Prostate gland (tissue), 2 donors: Measurements from ENCODE around the gene VWA3A. TPM values are rescaled to one million over a fixed set of nuclear protein-coding genes. Genes with fewer than 3 reads are reported as not detected.
A peak's percentile ranks its signal among the peaks of the same experiment; 100 is the strongest.

Experiments
- DNase-seq: peaks from one replicate; pipeline ENCODE4 v3.0.0-alpha.2; 2019; ENCODE audit warnings: low spot score
- H3K27ac ChIP-seq, 2 donors: fragments of 200-600 bp; sonication (generic); 2 replicates each; pipeline ENCODE4 v1.5.1; 2017 to 2019
- H3K27me3 ChIP-seq: fragments of 200-600 bp; sonication (generic); replicated peaks from 2 replicates; pipeline ENCODE4 v1.5.1; 2019; ENCODE audit not compliant: insufficient read depth
- H3K36me3 ChIP-seq, 2 donors: fragments of 200-600 bp; sonication (generic); 1 replicate in 1 of 2; 2 replicates in 1 of 2; pipeline versions ENCODE4 v1.5.1 to v1.8.1; 2017 to 2019
- H3K4me1 ChIP-seq: fragments of 200-600 bp; sonication (generic); replicated peaks from 2 replicates; pipeline ENCODE4 v1.5.1; 2019
- H3K4me3 ChIP-seq, 2 donors: fragments of 200-600 bp; sonication (generic); 2 replicates each; pipeline ENCODE4 v1.5.1; 2017 to 2019
- H3K9me3 ChIP-seq: fragments of 200-600 bp; sonication (generic); 2 replicates; pipeline ENCODE4 v1.5.1; 2017
- POLR2A ChIP-seq: fragments of 450-650 bp; IDR thresholded peaks from one replicate; pipeline ENCODE4 v1.6.1; 2016; ENCODE audit warnings: antibody characterized with exemption, mild to moderate bottlenecking
- POLR2AphosphoS5 ChIP-seq: sonication (generic); formaldehyde crosslinking; IDR thresholded peaks from one replicate; pipeline ENCODE4 v1.6.1; 2017; ENCODE audit warnings: antibody characterized with exemption
- WGBS: methylation state at CpG from one replicate; pipeline ENCODE4 v1.1.5; 2018; 5-methylcytosine and 5-hydroxymethylcytosine counted together
- intact Hi-C: fragments of 100-400 bp; cut with DNase I; formaldehyde crosslinking; loops from one replicate; pipeline ENCODE4 v1.14.2; 2022
- total RNA-seq, 2 donors: library from RNA; depleted of rRNA; stranded (reverse); fragments of >200 nt; gene quantifications; one replicate each; pipeline ENCODE4 v1.1.0, GENCODE V29; 2016
- TF ChIP-seq, protein P1 (sequence below), 4 experiments: fragments of 200-600 bp in 2 of 4; fragments of 450-650 bp in 2 of 4; sonication (generic) in 2 of 4; IDR thresholded peaks; 1 replicate in 3 of 4; 2 replicates in 1 of 4; pipeline ENCODE4 v1.5.1; 2016 to 2019; ENCODE audit warnings: antibody characterized with exemption in 4 of 4, mild to moderate bottlenecking in 2 of 4, moderate library complexity in 2 of 4

VWA3A gene
- total RNA-seq, 2 donors from 2014 or later, result 0.41 to 2.5 TPM

DNA sequence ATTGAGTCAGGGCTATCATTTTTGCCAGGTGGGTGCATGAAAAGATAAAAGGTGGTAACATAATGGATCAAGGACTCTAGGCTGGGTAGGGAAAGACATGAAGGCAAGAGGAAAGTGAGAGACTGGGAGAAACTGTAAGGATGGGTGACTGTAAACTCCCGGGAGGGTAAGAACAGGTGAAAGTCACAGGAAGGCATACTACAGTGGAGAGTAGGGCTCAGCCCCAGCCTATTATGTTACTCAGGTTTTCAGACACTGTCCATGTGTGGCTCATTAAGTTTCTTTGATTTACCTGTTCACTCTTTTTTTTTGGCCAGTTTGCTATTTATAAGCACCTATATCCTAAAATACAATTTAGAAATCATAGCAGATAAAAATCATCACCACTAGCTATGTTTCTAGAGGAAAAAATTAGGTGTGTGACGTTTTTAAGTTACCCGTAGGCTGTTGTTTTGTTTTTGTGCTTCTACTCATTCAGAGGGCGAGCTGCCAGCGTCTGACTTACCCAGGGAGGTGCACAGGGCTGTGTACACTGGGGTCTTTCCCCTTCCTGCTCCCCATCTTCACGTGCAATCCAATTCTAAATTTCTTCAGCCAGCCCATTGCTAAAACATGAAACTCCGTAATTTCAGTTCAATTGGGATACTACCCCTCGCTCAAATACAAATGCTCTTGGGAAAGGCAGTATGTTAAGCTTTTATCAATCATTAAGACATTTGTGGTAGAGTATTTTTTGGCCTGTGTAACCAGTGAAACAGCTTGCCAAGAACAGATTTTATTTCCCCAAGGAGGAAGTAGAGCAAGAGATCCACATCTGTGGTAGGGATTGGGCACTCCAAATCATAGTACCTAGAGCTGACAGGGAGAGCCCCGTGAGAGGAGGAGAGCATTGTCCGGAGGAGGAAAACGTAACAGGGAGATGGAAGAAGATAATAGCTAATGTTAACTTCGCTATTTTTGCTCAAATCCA, 21.7 kb upstream of the VWA3A start:
- 21% methylated on average over 12 of the region's 12 CpGs for WGBS
- H3K4me1 ChIP-seq, result peaks cover 3% of the 10 kb centered on the region
- peak; percentile 47 for DNase-seq
- H3K36me3 ChIP-seq, result no peaks in the 10 kb centered on the region
- H3K9me3 ChIP-seq, result no peaks in the 10 kb centered on the region
- intact Hi-C loops, result no loop called here
- TF ChIP-seq POLR2A (no peak), POLR2AphosphoS5 (peak; percentile 60)
- no peaks in the 10 kb centered on the region for H3K27me3 ChIP-seq
- no peak overlapping the region for H3K4me3 ChIP-seq
- peak overlapping the region; percentile 33 to 41 for H3K27ac ChIP-seq

DNA sequence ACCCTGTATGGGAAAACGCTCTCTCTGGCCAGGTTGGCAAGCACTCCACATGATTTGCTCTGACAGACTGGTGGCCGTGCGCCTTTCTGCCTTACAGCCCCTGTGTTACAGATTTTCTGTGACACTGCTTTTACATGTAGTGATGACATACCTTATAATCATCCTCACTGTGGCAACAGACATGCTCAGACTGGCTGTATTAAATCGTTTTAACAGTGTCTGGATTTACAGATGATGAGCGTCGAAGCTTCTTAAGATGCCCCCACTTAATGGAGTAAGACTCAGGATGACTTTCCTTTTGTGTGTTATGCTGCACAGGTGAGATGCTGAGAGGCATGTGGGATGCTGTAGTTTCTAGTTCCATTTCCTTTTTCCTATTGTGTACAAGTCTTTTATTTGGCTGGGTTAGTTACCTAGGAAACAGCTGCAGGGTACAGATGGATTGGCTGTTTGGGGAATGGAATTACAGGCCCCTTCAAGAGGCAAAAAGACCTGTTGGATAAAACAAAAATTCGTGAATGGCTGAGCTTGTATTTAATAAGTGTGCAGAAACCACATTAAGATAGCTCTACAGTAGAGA, 20.9 kb upstream of the VWA3A start:
- Histone ChIP-seq H3K9me3 (no peaks in the 10 kb centered on the region), H3K27ac (peak overlapping the region; percentile 33 to 41), H3K4me1 (peaks cover 3% of the 10 kb centered on the region), H3K36me3 (no peaks in the 10 kb centered on the region), H3K4me3 (no peak overlapping the region), H3K27me3 (no peaks in the 10 kb centered on the region)
- TF ChIP-seq, protein P1, sequence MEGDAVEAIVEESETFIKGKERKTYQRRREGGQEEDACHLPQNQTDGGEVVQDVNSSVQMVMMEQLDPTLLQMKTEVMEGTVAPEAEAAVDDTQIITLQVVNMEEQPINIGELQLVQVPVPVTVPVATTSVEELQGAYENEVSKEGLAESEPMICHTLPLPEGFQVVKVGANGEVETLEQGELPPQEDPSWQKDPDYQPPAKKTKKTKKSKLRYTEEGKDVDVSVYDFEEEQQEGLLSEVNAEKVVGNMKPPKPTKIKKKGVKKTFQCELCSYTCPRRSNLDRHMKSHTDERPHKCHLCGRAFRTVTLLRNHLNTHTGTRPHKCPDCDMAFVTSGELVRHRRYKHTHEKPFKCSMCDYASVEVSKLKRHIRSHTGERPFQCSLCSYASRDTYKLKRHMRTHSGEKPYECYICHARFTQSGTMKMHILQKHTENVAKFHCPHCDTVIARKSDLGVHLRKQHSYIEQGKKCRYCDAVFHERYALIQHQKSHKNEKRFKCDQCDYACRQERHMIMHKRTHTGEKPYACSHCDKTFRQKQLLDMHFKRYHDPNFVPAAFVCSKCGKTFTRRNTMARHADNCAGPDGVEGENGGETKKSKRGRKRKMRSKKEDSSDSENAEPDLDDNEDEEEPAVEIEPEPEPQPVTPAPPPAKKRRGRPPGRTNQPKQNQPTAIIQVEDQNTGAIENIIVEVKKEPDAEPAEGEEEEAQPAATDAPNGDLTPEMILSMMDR (IDR thresholded peaks at IDR 0.05), result no peak
- TF ChIP-seq POLR2AphosphoS5, result no peak
- TF ChIP-seq POLR2A, result no peak
- no peak for DNase-seq
- 51% methylated on average over 7 of the region's 7 CpGs for WGBS
- intact Hi-C loops, result no loop called here

DNA sequence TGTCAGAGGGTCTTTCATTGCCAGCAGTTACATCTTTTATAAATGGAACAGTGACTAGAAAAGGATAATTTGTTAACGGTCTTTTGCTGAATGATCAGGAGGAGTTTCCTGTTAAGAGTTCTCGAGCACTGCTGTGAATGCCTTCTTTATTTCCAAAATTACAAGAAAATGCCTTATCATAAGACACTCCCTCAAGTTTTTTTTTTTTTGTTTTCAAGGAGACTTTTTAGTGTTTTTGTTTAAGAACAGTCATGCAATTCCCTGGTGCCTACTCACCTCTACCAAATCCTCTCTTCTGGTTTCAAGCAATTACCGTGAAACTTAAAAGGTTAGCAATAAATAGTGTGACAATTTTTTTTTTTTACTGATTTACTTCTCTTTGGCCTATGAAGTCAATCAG, 19.0 kb upstream of the VWA3A start:
- Histone ChIP-seq H3K4me1 (peaks cover 3% of the 10 kb centered on the region), H3K27me3 (no peaks in the 10 kb centered on the region), H3K36me3 (no peaks in the 10 kb centered on the region), H3K9me3 (no peaks in the 10 kb centered on the region), H3K27ac (no peak overlapping the region), H3K4me3 (no peak overlapping the region)
- 74% methylated on average over 3 of the region's 3 CpGs for WGBS
- intact Hi-C loops, result no loop called here
- DNase-seq, result no peak
- TF ChIP-seq, protein P1 (IDR thresholded peaks at IDR 0.05), result no peak
- TF ChIP-seq POLR2AphosphoS5 (no peak), POLR2A (no peak)

DNA sequence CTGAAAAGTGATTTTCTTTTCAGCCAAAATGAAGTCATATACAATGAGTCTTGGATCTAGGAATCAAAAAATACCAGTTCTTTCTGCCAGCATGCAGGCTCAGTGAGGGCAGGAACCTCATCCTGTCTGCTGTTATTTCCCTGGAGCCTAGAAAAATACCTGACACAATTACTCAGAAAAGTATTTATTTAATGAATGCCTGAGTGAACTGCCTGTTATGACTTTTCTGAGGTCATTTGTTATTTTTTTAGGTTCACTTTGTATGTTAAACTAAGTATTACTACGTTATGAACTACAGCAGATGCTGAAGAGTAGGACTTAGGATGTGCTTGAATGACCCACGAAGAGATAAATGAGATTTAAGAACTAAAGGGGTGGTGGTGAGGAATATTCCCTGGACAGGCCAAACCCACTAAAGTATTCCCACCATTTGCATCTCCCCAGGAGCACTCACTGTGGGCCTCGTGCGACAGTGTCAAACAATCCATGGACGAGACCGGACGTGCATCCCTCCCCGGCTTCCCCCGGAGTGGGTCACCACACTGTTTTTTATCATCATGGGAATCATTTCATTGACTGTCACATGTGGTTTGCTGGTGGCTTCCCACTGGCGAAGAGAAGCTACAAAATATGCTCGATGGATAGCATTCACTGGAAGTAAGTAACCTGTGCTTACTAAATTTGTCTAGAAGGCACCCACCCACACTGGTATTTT, 17.1 kb upstream of the VWA3A start:
- no peak overlapping the region for H3K4me3 ChIP-seq
- H3K36me3 ChIP-seq, result no peaks in the 10 kb centered on the region
- TF ChIP-seq, protein P1 (IDR thresholded peaks at IDR 0.05), result no peak
- TF ChIP-seq POLR2A (no peak), POLR2AphosphoS5 (no peak)
- H3K27ac ChIP-seq, result no peak overlapping the region
- no peak for DNase-seq
- H3K9me3 ChIP-seq, result no peaks in the 10 kb centered on the region
- WGBS, result 84% methylated on average over 11 of the region's 11 CpGs
- intact Hi-C loops, result no loop called here
- peaks cover 3% of the 10 kb centered on the region for H3K4me1 ChIP-seq
- no peaks in the 10 kb centered on the region for H3K27me3 ChIP-seq

DNA sequence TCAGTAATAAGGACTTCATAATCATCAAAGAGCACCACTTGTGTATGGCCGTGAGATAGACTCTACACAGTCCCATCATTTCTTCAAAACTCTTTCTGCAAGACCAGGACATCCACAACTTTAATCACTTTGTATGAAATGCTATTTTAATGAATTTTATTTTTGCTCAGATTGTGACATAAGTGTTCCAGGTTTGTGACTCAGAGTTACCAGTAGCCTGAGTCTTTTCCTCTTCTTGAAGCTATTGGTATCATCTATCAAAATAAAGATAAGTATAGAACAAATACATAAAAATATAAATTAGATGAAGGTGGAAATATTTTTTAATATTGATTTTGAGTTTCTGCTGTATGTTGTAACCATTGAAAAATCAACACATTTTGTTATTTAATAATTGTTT, 16.6 kb upstream of the VWA3A start:
- Histone ChIP-seq H3K4me3 (no peak overlapping the region), H3K27ac (no peak overlapping the region), H3K36me3 (no peaks in the 10 kb centered on the region), H3K27me3 (no peaks in the 10 kb centered on the region), H3K9me3 (no peaks in the 10 kb centered on the region), H3K4me1 (peaks cover 3% of the 10 kb centered on the region)
- TF ChIP-seq POLR2A (no peak), POLR2AphosphoS5 (no peak)
- TF ChIP-seq, protein P1 (IDR thresholded peaks at IDR 0.05), result no peak
- intact Hi-C loops, result loop anchor here (2.0 kb wide), 1 partner anchor 113 kb away; no protein-coding TSS in a partner anchor
- DNase-seq, result no peak
- WGBS, result 93% methylated on average over 1 of the region's 1 CpG
